CD8-positive, alpha-beta memory T cell (primary cell): ENCODE measurements around the gene ZZZ3. TPM values are rescaled to one million over a fixed set of nuclear protein-coding genes. Genes with fewer than 3 reads are reported as not detected.

Experiments
- CTCF ChIA-PET: fragments of 350-600 bp; sonication (Branson Sonifier 250); formaldehyde crosslinking; loops from one replicate; lab custom pipeline; 2021; ENCODE audit warnings: antibody characterized with exemption; lab: Charles Lee
- POLR2A ChIA-PET: fragments of 350-600 bp; sonication (Branson Sonifier 250); formaldehyde crosslinking; loops from one replicate; lab custom pipeline; 2021; ENCODE audit warnings: antibody characterized with exemption; lab: Charles Lee
- DNase-seq, 5 donors: peaks; one replicate each; pipeline versions ENCODE4 v3.0.0 to v3.0.0-alpha.2; 2020 to 2022; ENCODE audit warnings: mixed read lengths in 1 of 5
- H3K27ac ChIP-seq: one replicate; pipeline ENCODE4 v1.7.0; 2013; ENCODE audit warnings: low read depth, mild to moderate bottlenecking, low read length, moderate library complexity
- H3K27me3 ChIP-seq: 2 replicates; pipeline ENCODE4 v1.7.0; 2013; ENCODE audit warnings: low read length, mild to moderate bottlenecking; ENCODE audit not compliant: insufficient read depth, poor library complexity, severe bottlenecking
- H3K36me3 ChIP-seq: 2 replicates; pipeline ENCODE4 v1.7.0; 2013; ENCODE audit warnings: mild to moderate bottlenecking, low read length, moderate library complexity; ENCODE audit not compliant: insufficient read depth
- H3K4me1 ChIP-seq: 2 replicates; pipeline ENCODE4 v1.7.0; 2013; ENCODE audit warnings: mild to moderate bottlenecking, low read length, moderate library complexity; ENCODE audit not compliant: insufficient read depth
- H3K4me3 ChIP-seq: 2 replicates; pipeline ENCODE4 v1.7.0; 2013; ENCODE audit warnings: mild to moderate bottlenecking, low read length
- H3K9me3 ChIP-seq: 2 replicates; pipeline ENCODE4 v1.7.0; 2013; ENCODE audit warnings: mild to moderate bottlenecking, low read length
- H3K27ac Mint-ChIP-seq, 8 donors: one replicate each; pipeline ENCODE4 v1.8.0; 2020 to 2021; ENCODE audit warnings: mixed read lengths in 8 of 8, mild to moderate bottlenecking in 6 of 8, inconsistent platforms in 3 of 8, moderate library complexity in 3 of 8
- H3K27me3 Mint-ChIP-seq, 2 donors: one replicate each; pipeline ENCODE4 v1.8.0; 2020 to 2021; ENCODE audit warnings: mixed read lengths in 2 of 2, mild to moderate bottlenecking in 1 of 2, moderate library complexity in 1 of 2
- H3K36me3 Mint-ChIP-seq, 3 donors: one replicate each; pipeline ENCODE4 v1.8.0; 2020 to 2021; ENCODE audit warnings: mixed read lengths in 3 of 3, inconsistent platforms in 1 of 3, mild to moderate bottlenecking in 1 of 3
- H3K4me1 Mint-ChIP-seq, 3 donors: one replicate each; pipeline ENCODE4 v1.8.0; 2020 to 2021; ENCODE audit warnings: mixed read lengths in 3 of 3, inconsistent platforms in 1 of 3, mild to moderate bottlenecking in 1 of 3
- H3K4me3 Mint-ChIP-seq, 7 donors: one replicate each; pipeline ENCODE4 v1.8.0; 2020 to 2021; ENCODE audit warnings: mixed read lengths in 7 of 7, mild to moderate bottlenecking in 6 of 7, moderate library complexity in 4 of 7, inconsistent platforms in 2 of 7
- H3K9me3 Mint-ChIP-seq, 5 donors: one replicate each; pipeline ENCODE4 v1.8.0; 2020 to 2022; ENCODE audit warnings: mixed read lengths in 5 of 5, mild to moderate bottlenecking in 3 of 5, moderate library complexity in 2 of 5, inconsistent platforms in 1 of 5
- polyA plus RNA-seq: library from polyadenylated mRNA; unstranded; fragments of 300-500 nt; fragmentation: Illumina TruSeq; gene quantifications from one replicate; pipeline ENCODE4 v1.2.3, GENCODE V29; 2021
- total RNA-seq, 2 experiments: library from RNA; stranded (reverse); gene quantifications; one replicate each; pipeline ENCODE4 v1.2.3, GENCODE V29; 2021

The ZZZ3 gene
- total and polyA plus RNA-seq, 3 experiments from 2014 or later = 42.7 to 60.2 (median 58.3) TPM

GRCh38 chr1:77668924-77669449 is 13.5 kb downstream of the ZZZ3 start:
- ChIA-PET POLR2A (interaction anchor here (0.7 kb wide), 1 partner anchor 17 kb away, joined by 4 read pairs; no protein-coding TSS in a partner anchor), CTCF (interaction anchor here (0.9 kb wide), 1 partner anchor 27 kb away, joined by 3 read pairs; no protein-coding TSS in a partner anchor)
- H3K4me3 Mint-ChIP-seq = no peak overlapping the region
- Histone ChIP-seq H3K9me3 (no peaks in the 10 kb centered on the region), H3K27me3 (no peaks in the 10 kb centered on the region), H3K36me3 (no peaks in the 10 kb centered on the region), H3K27ac (no peak overlapping the region), H3K4me1 (peaks cover 21% of the 10 kb centered on the region), H3K4me3 (no peak overlapping the region)
- no peaks in the 10 kb centered on the region for H3K9me3 Mint-ChIP-seq
- H3K36me3 Mint-ChIP-seq = peaks cover 0 to 2% (median 0%) of the 10 kb centered on the region in 3 donors
- DNase-seq = no peak
- H3K27me3 Mint-ChIP-seq = no peaks in the 10 kb centered on the region
- H3K27ac Mint-ChIP-seq = no peak overlapping the region
- peaks cover 56 to 85% (median 72%) of the 10 kb centered on the region in 3 donors for H3K4me1 Mint-ChIP-seq

- no peaks in the 10 kb centered on the region for H3K9me3 ChIP-seq
- ChIA-PET POLR2A (no interaction called here), CTCF (interaction anchor here (1.6 kb wide), 1 partner anchor 9 kb away, joined by 3 read pairs; no protein-coding TSS in a partner anchor)
- peaks cover 6% of the 10 kb centered on the region for H3K4me1 ChIP-seq
- Mint-ChIP-seq H3K9me3 (no peaks in the 10 kb centered on the region), H3K4me3 (no peak overlapping the region), H3K27me3 (no peaks in the 10 kb centered on the region), H3K27ac (peak overlapping the region in 2 of 8 donors; percentile 22 to 50), H3K4me1 (peaks cover 42 to 78% (median 57%) of the 10 kb centered on the region in 3 donors), H3K36me3 (peaks cover 0 to 5% (median 2%) of the 10 kb centered on the region in 3 donors)
- no peak overlapping the region for H3K4me3 ChIP-seq
- H3K27ac ChIP-seq = no peak overlapping the region
- DNase-seq = no peak
- no peaks in the 10 kb centered on the region for H3K27me3 ChIP-seq
- H3K36me3 ChIP-seq = no peaks in the 10 kb centered on the region
Observed at GRCh38 chr1:77664939-77665516, 17.4 kb downstream of the ZZZ3 start.

- Histone ChIP-seq H3K27ac (no peak overlapping the region), H3K36me3 (no peaks in the 10 kb centered on the region), H3K27me3 (no peaks in the 10 kb centered on the region), H3K4me3 (no peak overlapping the region), H3K9me3 (no peaks in the 10 kb centered on the region), H3K4me1 (peaks cover 10% of the 10 kb centered on the region)
- Mint-ChIP-seq H3K27me3 (no peaks in the 10 kb centered on the region), H3K4me1 (peaks cover 36 to 70% (median 47%) of the 10 kb centered on the region in 3 donors), H3K27ac (peak overlapping the region in 1 of 8 donors; percentile 61), H3K36me3 (peaks cover 0 to 5% (median 2%) of the 10 kb centered on the region in 3 donors), H3K4me3 (no peak overlapping the region), H3K9me3 (no peaks in the 10 kb centered on the region)
- ChIA-PET CTCF (no interaction called here), POLR2A (interaction anchor here (0.6 kb wide), 1 partner anchor 89 kb away, joined by 3 read pairs; no protein-coding TSS in a partner anchor)
- no peak for DNase-seq
Observed at GRCh38 chr1:77661696-77662095, 20.8 kb downstream of the ZZZ3 start.

- Mint-ChIP-seq H3K27me3 (no peaks in the 10 kb centered on the region), H3K4me1 (peaks cover 43 to 75% (median 58%) of the 10 kb centered on the region in 3 donors), H3K27ac (peak overlapping the region in 3 of 8 donors; percentile 19 to 54 (median 22)), H3K9me3 (no peaks in the 10 kb centered on the region), H3K4me3 (peak overlapping the region in 1 of 7 donors; percentile 4), H3K36me3 (peaks cover 0 to 15% (median 2%) of the 10 kb centered on the region in 3 donors)
- POLR2A ChIA-PET = interaction anchor here (0.6 kb wide), 1 partner anchor 15 kb away, joined by 4 read pairs; no protein-coding TSS in a partner anchor
- no peak overlapping the region for H3K27ac ChIP-seq
- no peaks in the 10 kb centered on the region for H3K9me3 ChIP-seq
- H3K4me3 ChIP-seq = no peak overlapping the region
- no peak for DNase-seq
- H3K36me3 ChIP-seq = no peaks in the 10 kb centered on the region
- no peaks in the 10 kb centered on the region for H3K27me3 ChIP-seq
- CTCF ChIA-PET = no interaction called here
- H3K4me1 ChIP-seq = peaks cover 12% of the 10 kb centered on the region
Observed at GRCh38 chr1:77659879-77660593, 22.4 kb downstream of the ZZZ3 start.

GRCh38 chr1:77658271-77658670 is 24.2 kb downstream of the ZZZ3 start:
- H3K4me3 ChIP-seq = no peak overlapping the region
- H3K36me3 ChIP-seq = no peaks in the 10 kb centered on the region
- Mint-ChIP-seq H3K4me1 (peaks cover 35 to 66% (median 48%) of the 10 kb centered on the region in 3 donors), H3K9me3 (no peaks in the 10 kb centered on the region), H3K4me3 (no peak overlapping the region), H3K27ac (peak overlapping the region in 1 of 8 donors; percentile 88), H3K36me3 (peaks cover 0 to 19% (median 3%) of the 10 kb centered on the region in 3 donors), H3K27me3 (no peaks in the 10 kb centered on the region)
- POLR2A ChIA-PET = no interaction called here
- no peaks in the 10 kb centered on the region for H3K27me3 ChIP-seq
- H3K27ac ChIP-seq = no peak overlapping the region
- peaks cover 9% of the 10 kb centered on the region for H3K4me1 ChIP-seq
- H3K9me3 ChIP-seq = no peaks in the 10 kb centered on the region
- CTCF ChIA-PET = no interaction called here
- no peak for DNase-seq

- Histone ChIP-seq H3K36me3 (peaks cover 7% of the 10 kb centered on the region), H3K4me1 (peaks cover 9% of the 10 kb centered on the region), H3K9me3 (peaks cover 9% of the 10 kb centered on the region), H3K27ac (no peak overlapping the region), H3K27me3 (no peaks in the 10 kb centered on the region), H3K4me3 (no peak overlapping the region)
- POLR2A ChIA-PET = no interaction called here
- peaks cover 0 to 15% (median 11%) of the 10 kb centered on the region in 5 donors for H3K9me3 Mint-ChIP-seq
- no peak for DNase-seq
- H3K27ac Mint-ChIP-seq = peak overlapping the region in 7 of 8 donors; percentile 17 to 70 (median 44)
- H3K4me3 Mint-ChIP-seq = no peak overlapping the region
- H3K4me1 Mint-ChIP-seq = peaks cover 39 to 68% (median 61%) of the 10 kb centered on the region in 3 donors
- no peaks in the 10 kb centered on the region for H3K27me3 Mint-ChIP-seq
- peaks cover 14 to 40% (median 18%) of the 10 kb centered on the region in 3 donors for H3K36me3 Mint-ChIP-seq
- CTCF ChIA-PET = interaction anchor here (1.0 kb wide), 1 partner anchor 10 kb away, joined by 3 read pairs; no protein-coding TSS in a partner anchor
Observed at GRCh38 chr1:77655431-77655974, 27.0 kb downstream of the ZZZ3 start.

GRCh38 chr1:77652970-77653516 is 29.4 kb downstream of the ZZZ3 start:
- ChIA-PET CTCF (no interaction called here), POLR2A (no interaction called here)
- no peak for DNase-seq
- H3K9me3 ChIP-seq = peaks cover 20% of the 10 kb centered on the region
- H3K4me1 ChIP-seq = peaks cover 9% of the 10 kb centered on the region
- Mint-ChIP-seq H3K4me3 (peak overlapping the region in 2 of 7 donors; percentile 3 to 18), H3K27ac (peak overlapping the region in 6 of 8 donors; percentile 28 to 60 (median 40)), H3K27me3 (no peaks in the 10 kb centered on the region), H3K4me1 (peaks cover 35 to 61% (median 56%) of the 10 kb centered on the region in 3 donors), H3K9me3 (peaks cover 7 to 34% (median 30%) of the 10 kb centered on the region in 5 donors), H3K36me3 (peaks cover 24 to 53% (median 39%) of the 10 kb centered on the region in 3 donors)
- H3K4me3 ChIP-seq = no peak overlapping the region
- H3K27me3 ChIP-seq = no peaks in the 10 kb centered on the region
- H3K36me3 ChIP-seq = peaks cover 7% of the 10 kb centered on the region
- H3K27ac ChIP-seq = no peak overlapping the region
